Activated naive CD8-positive, alpha-beta T cell treated with anti-CD3 and anti-CD28 coated beads, Interleukin-2, amount 50 U/mL, for 16 hours (primary cell): Measurements from ENCODE around the gene TMIGD2.
A peak's percentile ranks its signal among the peaks of the same experiment; 100 is the strongest.
"Not testable (repeated sequence)": the region's sequence is repeated elsewhere in the genome, so short reads cannot be mapped to it uniquely, and the experiment has no call there.

Experiments
- DNase-seq: peaks from one replicate; pipeline ENCODE4 v3.0.0-alpha.2; 2020; ENCODE audit warnings: low read depth, low spot score

Gene TMIGD2, protein sequence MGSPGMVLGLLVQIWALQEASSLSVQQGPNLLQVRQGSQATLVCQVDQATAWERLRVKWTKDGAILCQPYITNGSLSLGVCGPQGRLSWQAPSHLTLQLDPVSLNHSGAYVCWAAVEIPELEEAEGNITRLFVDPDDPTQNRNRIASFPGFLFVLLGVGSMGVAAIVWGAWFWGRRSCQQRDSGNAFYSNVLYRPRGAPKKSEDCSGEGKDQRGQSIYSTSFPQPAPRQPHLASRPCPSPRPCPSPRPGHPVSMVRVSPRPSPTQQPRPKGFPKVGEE

DNA sequence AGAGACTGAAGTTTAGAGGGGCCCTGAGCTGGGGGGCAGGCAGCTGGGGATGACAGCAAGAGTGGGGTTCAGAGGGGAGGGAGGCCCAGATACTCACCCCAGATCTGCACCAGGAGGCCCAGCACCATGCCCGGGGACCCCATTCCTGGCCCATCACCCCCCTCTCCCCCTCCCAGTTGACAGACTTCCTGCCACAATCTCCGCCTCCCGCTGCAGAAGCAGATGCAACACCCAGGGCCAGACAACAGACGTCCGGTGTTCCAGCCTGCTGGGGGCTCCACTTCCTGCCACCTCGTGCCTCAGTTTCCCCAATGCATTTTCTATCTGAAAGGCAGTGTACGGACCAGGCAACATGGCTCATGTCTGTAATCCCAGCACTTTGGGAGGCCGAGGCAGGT, at the start of gene TMIGD2:
Gene TMIGD2, minus strand, starts transcription at position 147 of the 398 bp plus-strand sequence. Its CDS starts 4 bp downstream, at position 143.
- DNase-seq = no peak

DNA sequence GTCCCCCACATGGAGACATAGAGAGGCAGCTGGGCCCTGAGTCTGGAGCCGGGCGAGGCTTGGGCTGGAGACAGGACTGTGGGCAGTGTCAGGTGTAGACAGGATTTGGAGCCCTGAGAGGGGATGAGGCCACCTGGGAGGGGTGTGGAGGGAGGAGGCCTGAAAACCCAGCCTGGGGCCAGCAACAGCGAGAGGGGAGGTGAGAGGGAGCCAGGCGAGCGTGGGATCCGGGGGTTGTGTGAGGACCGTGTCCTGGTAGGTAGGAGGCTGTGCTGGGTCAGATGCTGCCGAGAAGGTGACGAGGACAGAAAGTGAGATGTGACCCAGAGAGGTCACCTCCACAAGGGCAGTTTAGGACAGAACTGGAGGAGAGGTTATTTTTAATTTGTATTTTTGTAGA, 48.5 kb upstream of the TMIGD2 start:
- DNase-seq = no peak

DNA sequence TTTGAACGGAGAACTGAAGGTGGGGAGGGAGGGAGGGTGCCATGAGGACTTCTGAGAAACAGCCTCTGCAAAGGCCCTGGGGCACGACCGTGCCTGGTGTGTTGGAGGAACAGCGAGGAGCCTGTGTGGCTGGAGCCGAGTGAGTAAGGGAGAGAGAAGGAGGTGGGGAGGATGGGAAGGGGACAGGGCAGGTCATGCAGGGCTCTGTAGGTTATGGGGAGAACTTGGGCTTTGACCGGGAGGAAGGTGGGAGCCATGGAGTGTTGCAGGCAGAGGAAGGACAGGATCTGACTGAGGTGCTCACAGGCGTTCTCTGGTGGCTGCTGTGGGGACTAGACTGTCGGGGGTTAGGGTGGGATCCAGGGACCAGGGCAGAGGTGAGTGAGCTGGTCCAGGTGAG, 47.9 kb upstream of the TMIGD2 start:
- DNase-seq = no peak

DNA sequence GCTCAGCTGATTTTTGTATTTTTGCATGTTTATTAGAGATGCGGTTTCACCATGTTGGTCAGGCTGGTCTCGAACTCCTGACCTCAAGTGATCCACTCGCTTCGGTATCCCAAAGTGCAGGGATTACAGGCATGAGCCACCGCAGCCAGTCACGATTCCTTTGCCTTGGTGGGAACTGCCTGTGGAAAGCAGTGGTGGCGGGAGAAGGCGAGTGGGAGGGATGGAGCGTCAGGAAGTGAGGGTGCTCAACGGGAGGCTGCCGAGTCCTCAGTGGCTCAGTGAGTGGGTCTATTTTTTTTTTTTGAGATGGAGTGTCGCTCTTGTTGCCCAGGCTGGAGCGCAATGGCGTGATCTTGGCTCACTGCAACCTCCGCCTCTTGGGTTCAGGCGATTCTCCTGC, 47.0 kb upstream of the TMIGD2 start:
- DNase-seq = not testable (repeated sequence)

DNA sequence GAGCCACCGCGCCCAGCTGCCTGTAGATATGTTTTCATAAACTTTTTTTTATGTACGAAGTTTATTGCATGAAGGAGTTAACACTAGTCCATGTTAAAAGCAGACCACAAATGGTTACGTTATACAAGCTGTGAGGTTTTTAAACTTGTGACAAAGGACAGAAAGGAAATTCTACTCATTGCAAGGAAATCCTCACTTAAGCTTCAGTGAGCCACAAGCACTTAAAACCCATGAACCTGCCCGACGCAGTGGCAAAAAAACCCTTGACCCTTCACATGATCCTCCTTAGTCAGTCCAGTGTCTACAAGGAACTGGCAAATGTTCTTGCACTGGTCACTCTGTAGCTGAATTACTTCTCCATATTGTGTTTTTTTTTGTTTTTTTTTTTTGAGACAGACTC, 45.3 kb upstream of the TMIGD2 start:
- no peak for DNase-seq

DNA sequence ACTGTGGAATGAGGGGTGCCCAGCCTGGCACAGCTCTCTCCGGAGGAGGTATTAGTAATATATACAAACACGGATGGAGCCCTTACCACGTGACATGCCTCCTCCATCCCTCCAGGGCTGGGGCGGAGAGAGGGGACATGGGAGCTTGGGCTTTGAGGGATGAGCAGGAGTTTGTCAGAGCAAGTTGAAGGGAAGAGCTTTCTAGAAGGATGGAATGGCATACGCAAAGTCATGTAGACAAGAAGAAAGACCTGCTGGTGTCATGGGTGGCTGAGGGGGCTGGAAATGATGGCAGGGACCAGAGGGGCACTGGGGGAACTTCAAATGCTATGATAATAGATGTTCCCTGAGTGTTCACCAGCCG, 43.8 kb upstream of the TMIGD2 start:
- no peak for DNase-seq

DNA sequence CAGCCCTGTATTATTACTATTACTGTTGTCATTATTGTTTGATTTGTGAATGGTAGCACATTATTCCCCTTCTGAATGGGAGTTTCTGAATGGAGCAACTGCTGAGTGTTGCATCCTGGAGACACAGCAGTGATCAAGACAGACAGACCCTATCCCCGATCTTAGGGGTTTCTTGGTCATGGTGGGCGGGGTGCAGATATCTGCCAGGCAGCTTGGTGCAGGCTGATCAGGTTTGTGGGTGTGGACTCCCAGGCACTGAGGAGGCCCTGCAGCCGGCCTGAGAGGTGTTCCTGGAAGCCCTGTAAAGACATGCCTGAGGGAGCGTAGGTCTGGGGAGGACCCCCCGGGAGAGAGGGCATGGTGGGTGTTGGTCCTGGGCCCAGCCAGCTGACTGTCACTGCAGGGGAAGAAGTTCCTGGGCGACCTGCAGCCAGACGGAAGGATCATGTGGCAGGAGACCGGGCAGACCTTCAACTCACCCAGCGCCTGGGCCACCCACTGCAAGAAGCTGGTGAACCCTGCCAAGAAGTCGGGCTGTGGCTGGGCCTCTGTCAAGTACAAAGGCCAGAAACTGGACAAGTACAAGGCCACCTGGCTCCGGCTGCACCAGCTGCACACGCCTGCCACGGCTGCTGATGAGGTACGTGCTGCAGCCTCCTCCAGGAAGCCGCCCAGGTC, 43.3 kb upstream of the TMIGD2 start:
- no peak for DNase-seq

DNA sequence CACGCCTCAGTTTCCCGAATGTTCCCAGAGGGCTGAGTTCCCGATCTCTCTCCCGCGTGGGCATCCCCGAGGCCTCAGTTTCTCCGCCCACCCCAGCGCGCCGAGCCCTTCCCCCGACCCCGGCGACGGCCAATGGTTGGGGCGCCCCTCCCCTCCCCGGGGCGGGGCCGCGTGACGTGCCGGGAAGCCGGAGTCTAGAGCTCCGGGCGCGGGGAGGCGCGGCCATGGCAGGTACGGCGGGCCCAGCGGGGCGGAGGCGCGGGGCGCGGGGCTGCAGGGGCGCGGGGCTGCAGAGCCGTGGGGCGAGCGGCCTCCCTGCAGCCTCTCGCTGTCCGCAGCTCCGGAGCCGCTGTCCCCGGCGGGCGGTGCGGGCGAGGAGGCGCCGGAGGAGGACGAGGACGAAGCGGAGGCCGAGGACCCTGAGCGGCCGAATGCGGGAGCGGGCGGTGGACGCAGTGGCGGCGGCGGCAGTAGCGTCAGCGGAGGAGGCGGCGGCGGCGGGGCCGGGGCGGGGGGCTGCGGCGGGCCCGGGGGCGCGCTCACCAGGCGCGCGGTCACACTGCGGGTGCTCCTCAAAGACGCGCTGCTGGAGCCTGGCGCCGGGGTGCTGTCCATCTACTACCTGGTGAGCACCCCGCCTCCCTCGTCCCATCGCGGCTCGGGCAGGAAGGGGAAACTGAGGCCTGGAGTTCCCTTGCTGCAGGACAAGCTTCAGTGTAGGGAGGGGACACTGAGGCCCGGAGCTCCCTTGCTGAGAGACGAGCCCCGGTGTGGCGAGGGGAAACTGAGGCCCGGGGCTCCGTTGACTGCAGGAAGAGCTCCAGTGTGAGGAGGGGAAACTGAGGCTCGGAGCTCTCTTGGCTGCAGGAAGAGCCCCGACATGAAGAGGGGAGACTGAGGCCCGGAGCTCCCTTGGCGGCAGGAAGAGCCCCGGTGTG, 41.5 kb upstream of the TMIGD2 start, which contains the start of gene MPND:
Gene MPND, plus strand, starts transcription at position 193 of the 938 bp plus-strand sequence. Its CDS starts 32 bp downstream, at position 225.
- DNase-seq = peak; percentile 93

DNA sequence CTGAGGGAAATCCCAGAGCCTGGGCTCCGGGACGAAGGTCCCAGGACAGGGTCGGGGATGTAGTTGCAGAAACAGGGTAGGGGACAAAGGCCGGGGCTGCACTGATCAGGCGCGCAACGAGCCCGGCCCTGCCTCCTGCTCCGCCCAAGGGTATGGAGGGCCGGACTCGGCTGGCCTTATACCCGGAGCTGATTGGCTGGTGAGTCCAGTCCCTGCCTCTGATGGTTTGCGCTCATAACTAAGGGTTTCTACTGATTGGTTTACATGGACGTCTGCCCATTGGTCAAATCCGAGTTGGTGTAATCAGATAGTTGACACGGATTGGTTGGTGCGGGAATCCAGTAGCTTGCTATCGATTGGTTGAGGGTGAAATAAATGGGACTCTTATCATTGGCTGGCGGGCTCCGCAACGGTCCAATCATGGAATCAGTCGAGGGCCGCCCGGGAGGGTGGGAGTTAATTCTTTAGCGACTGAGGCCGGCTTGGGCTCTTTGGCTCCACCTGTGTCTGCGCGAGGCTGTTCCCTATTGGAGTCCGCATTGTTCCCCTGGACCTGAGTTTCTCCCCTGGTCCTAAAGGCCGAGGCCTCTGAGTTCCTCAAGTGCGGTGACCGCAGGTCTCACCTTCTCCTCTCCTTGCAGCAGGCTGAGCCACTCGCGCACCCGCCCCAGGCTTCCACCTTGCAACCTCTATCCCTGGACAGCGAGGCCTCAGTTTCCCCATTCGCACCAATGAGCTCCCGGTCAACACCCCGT, 40.6 kb upstream of the TMIGD2 start:
- peak; percentile 87 for DNase-seq

DNA sequence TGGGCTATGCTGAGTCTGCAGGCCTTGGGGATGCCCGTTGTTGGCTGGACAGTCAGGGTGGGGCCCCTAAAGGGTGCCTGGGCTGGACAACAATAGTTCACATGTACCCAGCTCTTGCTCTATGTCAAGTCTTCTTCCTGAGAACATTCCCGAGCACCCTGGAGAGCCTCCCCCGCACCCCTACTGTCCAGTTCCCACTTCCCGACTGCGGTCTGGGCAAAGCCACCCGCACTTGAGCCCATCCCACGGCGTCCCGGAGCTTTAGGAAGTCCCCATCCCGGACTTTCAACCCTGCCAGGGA, 40.1 kb upstream of the TMIGD2 start:
- DNase-seq = no peak

DNA sequence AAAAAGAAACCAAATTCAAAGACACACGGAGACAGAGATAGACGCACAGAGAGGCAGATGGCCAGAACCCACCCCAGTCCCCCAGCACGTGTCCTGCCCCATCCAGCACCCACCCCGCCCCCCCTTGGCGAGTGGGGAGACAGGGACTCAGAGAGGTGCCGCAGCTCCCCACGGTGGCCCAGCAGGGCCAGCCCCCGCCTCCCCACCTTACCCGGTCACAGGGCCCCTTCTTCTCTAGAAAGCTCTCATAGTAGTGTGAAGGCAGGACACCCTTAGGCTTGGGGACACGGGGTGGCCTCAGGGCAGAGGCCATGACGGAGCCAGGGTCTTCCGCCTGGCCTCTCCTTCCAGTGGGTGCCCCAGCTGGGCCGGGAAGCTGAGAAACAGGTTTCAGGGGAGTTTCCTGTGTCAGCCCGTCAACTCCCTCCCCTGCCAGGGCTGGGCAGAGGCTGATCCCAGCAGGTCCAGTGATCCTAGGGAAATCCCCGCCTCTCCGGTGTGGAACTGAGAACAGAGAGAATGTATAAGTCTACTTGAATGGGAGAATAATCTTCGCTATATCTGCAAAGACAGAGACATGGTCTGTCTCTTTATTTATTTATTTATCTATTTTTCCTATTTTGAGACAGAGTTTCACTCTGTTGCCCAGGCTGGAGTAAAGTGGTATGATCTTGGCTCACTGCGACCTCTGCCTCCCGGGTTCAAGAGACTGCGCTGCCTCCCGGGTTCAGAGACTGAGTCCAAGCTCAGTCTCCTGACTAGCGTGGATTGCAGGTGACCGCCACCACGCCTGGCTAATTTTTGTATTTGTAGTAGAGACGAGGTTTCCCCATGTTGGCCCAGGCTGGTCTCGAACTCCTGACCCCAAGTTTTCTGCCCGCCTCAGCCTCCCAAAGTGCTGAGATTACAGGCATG, 36.5 kb upstream of the TMIGD2 start, which contains the start of gene STAP2:
Gene STAP2, minus strand, starts transcription at position 387 of the 915 bp plus-strand sequence. Its CDS starts 74 bp downstream, at position 313.
- DNase-seq = no peak

DNA sequence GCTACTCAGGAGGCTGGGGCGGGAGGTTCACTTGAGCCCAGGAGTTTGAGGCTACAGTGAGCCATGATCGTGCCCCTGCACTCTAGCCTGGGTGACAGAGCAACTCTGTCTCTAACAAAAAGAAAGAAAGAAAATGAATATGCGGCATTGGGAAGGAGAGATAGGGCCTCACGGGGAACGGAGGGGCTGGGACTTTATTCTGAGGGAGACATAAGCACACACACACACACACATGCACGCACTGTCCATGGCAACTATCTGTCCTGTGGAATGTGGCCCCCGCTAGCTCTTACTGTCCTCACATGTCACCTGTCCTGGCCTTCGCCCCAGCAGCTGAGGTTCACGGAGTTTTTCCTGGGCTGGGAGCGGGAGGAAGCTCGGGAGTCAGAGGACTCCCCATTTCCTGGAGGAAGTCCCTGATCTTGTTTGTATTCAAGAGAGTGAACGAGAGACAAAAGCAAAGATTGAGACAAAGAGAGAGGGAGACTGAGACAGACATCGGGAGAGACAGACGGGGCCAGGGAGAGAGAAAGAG, 35.8 kb upstream of the TMIGD2 start:
- DNase-seq = no peak

DNA sequence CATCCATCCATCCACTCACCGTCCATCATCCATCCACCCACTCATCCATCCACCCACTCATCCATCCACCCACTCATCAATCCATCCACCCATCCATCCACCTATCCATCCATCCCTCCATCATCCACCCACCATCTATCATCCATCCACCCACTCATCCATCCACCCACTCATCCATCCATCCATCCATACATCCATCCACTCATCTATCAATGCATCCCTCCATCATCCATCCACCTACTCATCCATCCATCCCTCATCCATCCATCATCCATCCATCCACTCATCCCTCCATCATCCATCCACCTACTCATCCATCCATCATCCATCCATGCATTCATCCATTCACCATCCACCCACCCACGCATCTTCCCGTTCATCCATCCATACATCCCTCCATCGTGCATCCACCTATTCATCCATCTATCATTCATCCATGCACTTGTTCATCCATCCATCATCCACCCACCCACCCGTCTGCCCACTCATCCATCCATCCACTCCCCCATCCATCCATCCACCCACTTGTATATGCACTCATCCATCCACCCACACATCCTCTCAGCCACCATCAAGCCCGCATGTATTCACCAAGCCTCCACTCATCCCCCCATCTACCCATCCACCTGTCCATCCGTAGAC, 32.9 kb upstream of the TMIGD2 start:
- no peak for DNase-seq

DNA sequence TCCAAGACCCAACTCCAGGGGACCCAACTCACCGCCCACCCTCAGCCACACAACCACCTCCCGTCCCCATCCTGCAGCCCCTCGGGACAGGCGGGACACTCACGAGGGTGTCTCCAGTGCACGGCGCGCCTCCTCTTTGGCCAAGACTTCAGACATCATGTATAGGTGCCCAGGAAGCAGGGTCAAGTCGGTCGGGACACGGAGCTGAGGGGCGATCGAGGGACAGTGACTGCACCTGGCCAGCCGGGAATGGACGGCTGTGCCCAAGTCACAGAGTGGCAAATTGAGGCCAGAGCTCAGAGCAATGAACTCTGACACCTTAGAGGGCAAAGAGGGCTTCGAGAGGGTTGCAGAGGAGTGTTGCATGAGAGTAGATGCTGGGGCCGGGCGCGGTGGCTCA, 27.7 kb upstream of the TMIGD2 start:
- DNase-seq = no peak

DNA sequence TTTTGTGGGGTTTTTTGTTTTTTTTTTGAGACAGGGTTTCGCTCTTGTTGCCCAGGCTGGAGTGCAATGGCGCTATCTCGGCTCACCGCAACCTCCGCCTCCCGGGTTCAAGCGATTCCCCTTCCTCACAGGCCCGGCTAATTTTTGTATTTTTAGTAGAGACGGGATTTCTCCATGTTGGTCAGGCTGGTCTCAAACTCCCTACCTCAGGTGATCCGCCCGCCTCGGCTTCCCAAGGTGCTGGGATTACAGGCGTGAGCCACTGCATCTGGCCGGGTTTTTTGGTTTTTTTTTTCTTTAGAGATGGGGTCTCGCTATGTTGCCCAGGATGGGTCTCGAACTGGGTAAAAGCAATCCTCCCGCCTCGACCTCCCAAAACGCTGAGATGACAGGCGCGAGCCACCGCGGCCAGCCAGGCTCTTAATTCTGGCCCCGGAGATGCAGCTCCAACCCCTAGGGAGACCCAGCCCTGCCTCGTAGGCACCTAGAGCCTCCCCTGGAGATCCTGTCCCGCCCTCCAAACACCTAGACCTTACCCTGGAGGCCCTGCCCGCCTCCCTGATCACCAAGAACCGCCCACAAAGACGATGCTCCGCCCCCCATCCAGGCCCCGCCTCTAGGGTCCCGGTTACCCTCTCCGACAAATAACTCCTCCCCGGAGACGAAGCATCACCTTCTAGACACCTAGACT, 26.9 kb upstream of the TMIGD2 start:
- peak; percentile 20 for DNase-seq

DNA sequence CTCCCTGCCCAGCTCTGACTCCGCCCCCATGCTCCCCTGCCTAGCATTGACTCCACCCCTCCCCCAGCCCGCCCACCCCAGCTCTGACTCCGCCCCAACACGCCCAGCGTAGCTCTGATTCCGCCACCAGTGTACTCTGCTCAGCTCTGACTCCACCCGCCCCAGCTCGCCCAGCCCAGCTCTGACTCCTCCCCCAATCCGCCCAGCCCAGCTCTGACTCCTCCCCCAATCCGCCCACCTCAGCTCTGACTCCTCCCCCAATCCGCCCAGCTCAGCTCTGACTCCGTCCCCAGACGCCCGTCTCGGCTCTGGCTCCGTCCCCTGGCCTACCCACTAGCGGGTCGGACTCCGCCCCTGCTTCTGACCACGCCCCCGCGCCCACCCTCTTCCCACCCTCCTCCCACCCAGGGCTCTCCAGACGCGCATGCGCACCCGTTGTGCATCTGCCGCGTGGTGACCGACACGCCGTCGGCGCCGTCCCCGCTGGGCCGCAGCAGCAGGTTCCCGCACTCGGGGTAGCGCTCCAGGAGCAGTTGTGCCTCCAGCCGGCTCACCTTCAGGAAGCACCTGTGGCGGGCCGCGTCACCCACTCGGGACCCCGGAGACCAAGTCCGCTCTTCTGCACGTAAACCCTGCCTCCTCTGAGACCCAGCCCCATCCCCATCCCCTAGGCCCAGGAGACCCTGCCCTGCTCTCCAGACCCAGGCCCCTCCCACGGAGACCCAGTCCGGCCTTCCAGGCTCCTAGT, 26.2 kb upstream of the TMIGD2 start:
- DNase-seq = peak; percentile 87

DNA sequence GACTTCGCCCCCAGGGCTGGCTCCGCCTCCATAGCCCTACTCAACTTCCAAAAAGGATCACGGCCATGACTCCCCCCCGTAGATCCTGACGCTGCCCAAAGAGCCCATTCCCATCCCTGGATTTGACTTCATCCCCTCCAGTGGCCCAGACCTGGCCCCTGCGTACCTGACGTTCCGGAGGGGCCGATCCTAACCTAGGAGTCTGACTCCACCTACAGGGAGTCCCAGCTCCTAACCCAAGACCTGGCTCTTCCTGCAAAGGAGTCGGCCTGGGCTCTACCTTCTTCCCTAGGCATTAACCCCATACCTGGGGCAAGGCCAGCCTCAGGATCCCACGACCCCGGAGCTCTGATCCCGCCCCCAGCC, 25.7 kb upstream of the TMIGD2 start:
- no peak for DNase-seq

DNA sequence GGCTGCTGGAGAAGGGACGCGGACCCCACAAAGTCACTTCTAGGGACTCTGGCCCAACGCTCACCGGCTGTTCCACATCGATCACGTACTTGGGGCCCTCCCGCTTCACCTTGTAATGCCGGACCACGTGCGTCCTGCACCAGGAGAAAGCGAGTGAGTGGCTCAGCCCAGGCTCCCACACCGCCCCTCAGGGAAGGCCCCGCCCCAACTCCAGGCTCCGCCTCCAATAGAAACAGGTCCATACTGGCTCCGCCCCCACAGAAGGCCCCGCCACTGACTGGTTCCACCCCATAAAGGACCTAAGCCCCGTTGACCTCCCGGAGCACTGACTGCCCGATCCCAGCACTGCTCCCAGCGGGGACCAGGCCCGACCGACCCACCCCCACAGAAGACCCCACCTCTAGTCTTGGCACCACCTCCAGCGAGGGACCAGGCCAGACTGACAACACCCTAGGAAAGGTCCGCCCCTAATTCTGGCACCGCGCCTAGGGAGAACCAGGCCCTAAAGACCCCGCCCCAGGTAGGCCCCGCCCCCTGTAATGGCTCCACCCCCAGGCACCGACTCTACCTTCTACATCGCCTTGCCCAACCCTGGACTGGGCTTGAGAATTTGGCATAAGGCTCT, 25.2 kb upstream of the TMIGD2 start:
- peak; percentile 37 for DNase-seq
